Gastrocnemius medialis (tissue), 4 donors: ENCODE results near the gene PRRX1. TPM values are rescaled to one million over a fixed set of nuclear protein-coding genes. Genes with fewer than 3 reads are reported as not detected.

ENCODE experiments used
- ATAC-seq, 2 donors: fragments of 150-250 bp; one replicate each; pipeline ENCODE4 v1.9.1; 2016
- DNase-seq, 2 donors: peaks; one replicate each; pipeline ENCODE4 v3.0.0-alpha.2; 2019
- H3K27ac ChIP-seq, 4 donors: fragments of 200-600 bp; sonication (generic); 1 replicate in 1 of 4; 2 replicates in 3 of 4; pipeline ENCODE4 v1.5.1; 2016 to 2018; ENCODE audit warnings: mild to moderate bottlenecking in 2 of 4, moderate library complexity in 1 of 4
- H3K27me3 ChIP-seq, 3 donors: fragments of 200-600 bp; sonication (generic) in 2 of 3; 1 replicate in 1 of 3; 2 replicates in 2 of 3; pipeline versions ENCODE4 v1.5.1 to v1.6.0; 2016 to 2019; ENCODE audit warnings: mild to moderate bottlenecking in 1 of 3, moderate library complexity in 1 of 3
- H3K36me3 ChIP-seq, 2 donors: fragments of 200-600 bp; sonication (generic) in 1 of 2; one replicate each; pipeline ENCODE4 v1.5.1; 2017 to 2018
- H3K4me1 ChIP-seq, 2 donors: fragments of 200-600 bp; sonication (generic) in 1 of 2; one replicate each; pipeline ENCODE4 v1.5.1; 2016 to 2017; ENCODE audit warnings: mild to moderate bottlenecking in 2 of 2
- H3K4me3 ChIP-seq, 4 donors: fragments of 200-600 bp; sonication (generic) in 3 of 4; 1 replicate in 1 of 4; 2 replicates in 3 of 4; pipeline ENCODE4 v1.5.1; 2016 to 2019; ENCODE audit warnings: mild to moderate bottlenecking in 2 of 4
- H3K9me3 ChIP-seq, 3 donors: fragments of 200-600 bp; sonication (generic) in 2 of 3; 1 replicate in 1 of 3; 2 replicates in 2 of 3; pipeline ENCODE4 v1.5.1; 2016 to 2019
- POLR2A ChIP-seq, 2 donors: fragments of 450-650 bp; IDR thresholded peaks; one replicate each; pipeline ENCODE4 v1.6.1; 2017; ENCODE audit warnings: antibody characterized with exemption in 2 of 2, mild to moderate bottlenecking in 2 of 2, moderate library complexity in 2 of 2
- in situ Hi-C, 4 donors: fragments of 200-750 bp; cut with MboI; loops; one replicate each; pipeline versions ENCODE4 v1.15.0 to v1.8.0; 2017; ENCODE audit warnings: low sequenced_read_pairs in 4 of 4
- intact Hi-C: fragments of 100-400 bp; cut with DNase I; formaldehyde crosslinking; loops from one replicate; pipeline ENCODE4 v1.15.1; 2023; ENCODE audit warnings: low total_unique reads
- total RNA-seq, 4 donors: library from RNA; depleted of rRNA; stranded (reverse); fragments of >200 nt; gene quantifications; one replicate each; pipeline versions ENCODE4 v1.1.0 to v1.2.3, GENCODE V29; 2016
- TF ChIP-seq, protein P1 (sequence below), 5 experiments: fragments of 450-650 bp in 3 of 5; fragments of 200-600 bp in 2 of 5; sonication (generic) in 2 of 5; IDR thresholded peaks in 4 of 5; conservative IDR thresholded peaks in 1 of 5; 1 replicate in 4 of 5; 2 replicates in 1 of 5; pipeline ENCODE4 v1.5.1; 2016 to 2019; ENCODE audit warnings: antibody characterized with exemption in 5 of 5, mild to moderate bottlenecking in 3 of 5, moderate library complexity in 3 of 5

PRRX1 gene
- total RNA-seq, 4 donors from 2014 or later = 35.3 to 120 (median 64.3) TPM

DNA sequence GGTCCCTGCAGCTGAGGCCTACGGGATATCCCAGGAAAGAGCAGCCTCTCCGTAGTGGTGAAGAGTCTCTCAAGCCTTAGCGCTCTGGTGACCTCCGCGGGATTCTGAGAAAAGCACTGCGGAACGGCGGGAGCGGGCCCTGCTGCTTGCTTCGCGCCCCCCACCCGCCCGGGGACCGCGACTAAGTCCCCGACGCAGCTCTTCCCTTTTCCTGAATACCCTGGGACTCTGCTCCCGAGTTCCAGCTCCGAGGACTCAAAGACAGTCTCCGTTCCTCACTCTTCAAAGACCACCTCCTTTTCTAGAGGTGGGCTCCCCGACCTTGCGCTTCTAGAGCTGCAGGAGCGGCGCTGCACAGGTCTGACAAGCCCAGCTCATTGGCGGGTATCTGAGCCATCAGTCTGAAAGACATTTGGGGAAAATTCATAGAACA, 3.6 kb upstream of the PRRX1 start:
- Histone ChIP-seq H3K4me3 (no peak overlapping the region), H3K36me3 (no peaks in the 10 kb centered on the region), H3K4me1 (peaks cover 4 to 12% of the 10 kb centered on the region in 2 donors), H3K27ac (peak overlapping the region in 1 of 4 donors; percentile 12), H3K9me3 (no peaks in the 10 kb centered on the region), H3K27me3 (no peaks in the 10 kb centered on the region)
- ATAC-seq (no peak), DNase-seq (no peak)
- in situ Hi-C loops = loop anchor here in 3 of 4 donors (10.0 to 25.0 kb wide), 5 partner anchors 95 to 723 kb away; no protein-coding TSS in a partner anchor
- intact Hi-C loops = loop anchor here (2.0 kb wide), 1 partner anchor 127 kb away; the partner anchor contains the start of gene GORAB
- TF ChIP-seq POLR2A (IDR thresholded peaks at IDR 0.05) = no peak
- TF ChIP-seq, protein P1, sequence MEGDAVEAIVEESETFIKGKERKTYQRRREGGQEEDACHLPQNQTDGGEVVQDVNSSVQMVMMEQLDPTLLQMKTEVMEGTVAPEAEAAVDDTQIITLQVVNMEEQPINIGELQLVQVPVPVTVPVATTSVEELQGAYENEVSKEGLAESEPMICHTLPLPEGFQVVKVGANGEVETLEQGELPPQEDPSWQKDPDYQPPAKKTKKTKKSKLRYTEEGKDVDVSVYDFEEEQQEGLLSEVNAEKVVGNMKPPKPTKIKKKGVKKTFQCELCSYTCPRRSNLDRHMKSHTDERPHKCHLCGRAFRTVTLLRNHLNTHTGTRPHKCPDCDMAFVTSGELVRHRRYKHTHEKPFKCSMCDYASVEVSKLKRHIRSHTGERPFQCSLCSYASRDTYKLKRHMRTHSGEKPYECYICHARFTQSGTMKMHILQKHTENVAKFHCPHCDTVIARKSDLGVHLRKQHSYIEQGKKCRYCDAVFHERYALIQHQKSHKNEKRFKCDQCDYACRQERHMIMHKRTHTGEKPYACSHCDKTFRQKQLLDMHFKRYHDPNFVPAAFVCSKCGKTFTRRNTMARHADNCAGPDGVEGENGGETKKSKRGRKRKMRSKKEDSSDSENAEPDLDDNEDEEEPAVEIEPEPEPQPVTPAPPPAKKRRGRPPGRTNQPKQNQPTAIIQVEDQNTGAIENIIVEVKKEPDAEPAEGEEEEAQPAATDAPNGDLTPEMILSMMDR (IDR thresholded peaks at IDR 0.05 in 4 of 5, conservative IDR thresholded peaks at IDR 0.05 in 1 of 5) = no peak

DNA sequence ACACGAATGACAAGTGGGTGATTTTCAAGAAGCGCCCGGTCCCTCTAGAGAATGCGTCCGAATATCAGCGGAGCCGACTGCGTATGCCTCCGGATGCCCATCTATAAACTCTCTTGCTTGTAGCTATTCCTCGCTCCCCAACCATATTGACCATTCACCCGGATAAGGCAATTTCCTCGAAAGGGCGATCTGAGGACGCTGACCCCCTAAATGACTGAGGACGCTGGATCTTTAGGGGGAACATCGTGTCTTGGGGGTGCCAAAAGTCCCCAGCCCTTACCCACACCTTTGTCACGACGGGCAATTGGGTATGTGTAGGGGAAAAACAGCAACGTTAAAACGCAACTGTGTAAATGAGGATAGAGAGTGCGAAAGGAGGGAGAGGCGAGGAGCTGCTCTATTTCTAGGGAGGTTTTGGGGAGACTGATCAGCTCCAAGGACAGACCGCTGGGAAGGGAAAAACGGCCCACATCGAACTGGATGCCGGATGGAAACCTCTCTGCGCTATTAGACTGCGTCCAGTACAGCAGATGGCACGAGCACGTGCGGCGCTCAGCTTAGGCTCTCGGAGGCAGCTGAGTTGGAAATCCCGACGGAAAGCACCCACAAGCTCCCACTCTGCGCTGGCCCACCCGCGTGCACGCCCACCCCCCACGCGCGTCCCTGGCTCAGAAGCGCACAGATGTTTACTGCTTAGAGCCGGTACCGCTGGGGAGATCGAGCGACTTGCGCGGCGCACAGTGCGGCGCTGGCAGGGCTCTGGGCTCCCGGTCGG, 2.9 kb upstream of the PRRX1 start:
- Histone ChIP-seq H3K27me3 (no peaks in the 10 kb centered on the region), H3K9me3 (no peaks in the 10 kb centered on the region), H3K36me3 (no peaks in the 10 kb centered on the region), H3K4me1 (peaks cover 4 to 12% of the 10 kb centered on the region in 2 donors), H3K4me3 (peak overlapping the region; percentile 82 to 93 (median 88)), H3K27ac (peak overlapping the region; percentile 90 to 100 (median 96))
- intact Hi-C loops (loop anchor here (2.0 kb wide), 1 partner anchor 128 kb away; the partner anchor contains the start of gene GORAB), in situ Hi-C loops (loop anchor here in 3 of 4 donors (10.0 to 25.0 kb wide), 5 partner anchors 94 to 724 kb away; no protein-coding TSS in a partner anchor)
- ATAC-seq = no peak
- DNase-seq = peak in 1 of 2 donors; percentile 17
- no peak for TF ChIP-seq POLR2A (IDR thresholded peaks at IDR 0.05)
- TF ChIP-seq, protein P1 (IDR thresholded peaks at IDR 0.05 in 4 of 5, conservative IDR thresholded peaks at IDR 0.05 in 1 of 5) = no peak

GRCh38 chr1:170661646-170662411, 2.1 kb upstream of the PRRX1 start:
- TF ChIP-seq, protein P1 (IDR thresholded peaks at IDR 0.05 in 4 of 5, conservative IDR thresholded peaks at IDR 0.05 in 1 of 5) = peak in 3 of 5 experiments; percentile 20 to 46 (median 24)
- no peak for TF ChIP-seq POLR2A (IDR thresholded peaks at IDR 0.05)
- ATAC-seq = peak; percentile 20 to 45
- Histone ChIP-seq H3K27me3 (no peaks in the 10 kb centered on the region), H3K36me3 (no peaks in the 10 kb centered on the region), H3K9me3 (no peaks in the 10 kb centered on the region), H3K27ac (peak overlapping the region; percentile 90 to 100 (median 96)), H3K4me1 (peaks cover 4 to 18% of the 10 kb centered on the region in 2 donors), H3K4me3 (peak overlapping the region; percentile 82 to 93 (median 88))
- in situ Hi-C loops = loop anchor here in 3 of 4 donors (10.0 to 25.0 kb wide), 5 partner anchors 93 to 725 kb away; no protein-coding TSS in a partner anchor
- intact Hi-C loops = loop anchor here (2.0 kb wide), 1 partner anchor 129 kb away; the partner anchor contains the start of gene GORAB
- peak in 1 of 2 donors; percentile 59 for DNase-seq

DNA sequence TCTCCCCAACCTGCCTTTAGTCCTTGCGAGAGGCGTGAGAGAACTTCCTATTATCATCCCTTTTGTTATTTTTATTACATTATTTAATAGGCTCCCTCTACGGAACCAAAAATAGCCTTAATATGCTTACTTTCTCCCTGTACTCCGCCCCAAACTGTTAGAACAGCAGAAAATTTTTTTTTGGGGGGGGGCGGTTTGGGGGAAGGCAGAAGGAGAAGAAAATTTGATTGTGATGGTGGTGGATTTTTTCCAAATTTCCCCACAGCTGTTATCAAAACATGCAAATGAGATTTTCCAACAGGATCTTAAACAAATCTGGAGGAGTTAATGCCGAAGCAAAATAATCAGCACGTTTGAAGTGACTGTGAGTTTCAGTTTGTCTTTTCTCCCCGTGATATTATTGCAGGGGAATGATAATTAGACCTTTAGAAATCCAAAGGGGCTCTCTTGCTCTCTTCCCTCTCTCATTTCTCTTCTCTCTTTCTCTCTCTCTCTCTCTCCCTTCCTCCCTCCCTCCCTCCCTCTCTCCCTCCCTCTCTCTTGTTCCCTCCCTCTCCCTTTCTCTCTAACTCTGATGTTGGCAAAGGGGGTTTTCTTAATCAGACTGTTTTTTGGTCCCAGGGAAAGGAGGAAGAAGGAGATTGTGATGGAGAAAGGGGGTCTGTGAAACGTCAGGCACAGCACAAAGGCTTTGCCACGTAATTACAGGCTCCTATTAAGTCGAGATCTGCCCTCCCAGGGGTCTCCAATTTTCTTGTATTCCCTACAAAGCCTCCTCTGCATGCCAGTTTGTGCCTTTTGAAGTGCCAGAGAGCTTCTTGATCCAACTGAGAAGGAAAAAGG, 1.1 kb upstream of the PRRX1 start:
- ATAC-seq = peak in 1 of 2 donors; percentile 16
- H3K27ac ChIP-seq = peak overlapping the region; percentile 90 to 100 (median 96)
- DNase-seq = no peak
- H3K9me3 ChIP-seq = no peaks in the 10 kb centered on the region
- no peaks in the 10 kb centered on the region for H3K27me3 ChIP-seq
- in situ Hi-C loops = loop anchor here in 3 of 4 donors (10.0 to 25.0 kb wide), 5 partner anchors 92 to 725 kb away; no protein-coding TSS in a partner anchor
- TF ChIP-seq, protein P1 (IDR thresholded peaks at IDR 0.05 in 4 of 5, conservative IDR thresholded peaks at IDR 0.05 in 1 of 5) = no peak
- TF ChIP-seq POLR2A (IDR thresholded peaks at IDR 0.05) = peak in 1 of 2 donors; percentile 5
- no peaks in the 10 kb centered on the region for H3K36me3 ChIP-seq
- peak overlapping the region; percentile 82 to 93 (median 88) for H3K4me3 ChIP-seq
- intact Hi-C loops = no loop called here
- H3K4me1 ChIP-seq = peaks cover 11 to 27% of the 10 kb centered on the region in 2 donors
